ENCODE data around the gene GLUD1. TPM values are rescaled to one million over a fixed set of nuclear protein-coding genes. Genes with fewer than 3 reads are reported as not detected.

GLUD1 gene
- total RNA-seq, 4 donors from 2014 or later = 127 to 237 (median 183) TPM

GRCh38 chr10:87092376-87092860 is 2.2 kb downstream of the GLUD1 start:
- no peak for TF ChIP-seq CTCF (IDR thresholded peaks at IDR 0.05; ENCODE audit: low read depth)

- no peak for TF ChIP-seq CTCF (IDR thresholded peaks at IDR 0.05; ENCODE audit: low read depth)
Observed at GRCh38 chr10:87090779-87091178, 3.9 kb downstream of the GLUD1 start.

- no peak for TF ChIP-seq CTCF (IDR thresholded peaks at IDR 0.05; ENCODE audit: low read depth)
Observed at GRCh38 chr10:87089746-87090145, 4.9 kb downstream of the GLUD1 start.

- TF ChIP-seq CTCF (IDR thresholded peaks at IDR 0.05; ENCODE audit: low read depth) = no peak
Observed at GRCh38 chr10:87085537-87085936, 9.1 kb downstream of the GLUD1 start.

GRCh38 chr10:87079106-87079836 is 15.4 kb downstream of the GLUD1 start:
- no peak for TF ChIP-seq CTCF (IDR thresholded peaks at IDR 0.05; ENCODE audit: low read depth)

GRCh38 chr10:87072449-87072848 is 22.2 kb downstream of the GLUD1 start:
- no peak for TF ChIP-seq CTCF (IDR thresholded peaks at IDR 0.05; ENCODE audit: low read depth)

GRCh38 chr10:87068281-87068680 is 26.4 kb downstream of the GLUD1 start:
- no peak for TF ChIP-seq CTCF (IDR thresholded peaks at IDR 0.05; ENCODE audit: low read depth)
